Measurements from ENCODE around the gene LRRC28. TPM values are rescaled to one million over a fixed set of nuclear protein-coding genes. Genes with fewer than 3 reads are reported as not detected.
A peak's percentile ranks its signal among the peaks of the same experiment; 100 is the strongest.
"Not testable (repeated sequence)": the region's sequence is repeated elsewhere in the genome, so short reads cannot be mapped to it uniquely, and the experiment has no call there.

Gene LRRC28
- total RNA-seq, 1 donor from 2014 or later = 27.8 TPM

DNA sequence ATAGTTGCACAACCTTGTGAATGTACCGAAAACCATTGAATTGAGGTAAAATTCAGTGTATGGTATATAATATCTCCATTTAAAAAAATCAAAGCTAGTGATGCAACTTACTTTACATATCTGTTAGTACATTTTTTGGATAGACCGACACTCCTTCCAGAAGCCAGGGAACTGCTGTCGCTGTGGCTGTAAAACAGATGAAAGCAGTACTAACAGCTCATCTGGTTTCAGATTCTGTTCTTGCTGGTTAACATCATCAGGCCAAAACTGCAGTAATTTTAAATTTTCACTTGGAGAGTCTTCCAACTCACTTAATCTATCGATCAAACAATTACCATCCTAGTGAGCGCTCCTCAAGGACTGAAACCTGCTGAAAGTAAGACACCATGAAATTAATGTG lies 145.1 kb downstream of the LRRC28 start:
- DNase-seq (ENCODE audit: low read depth) = no peak

DNA sequence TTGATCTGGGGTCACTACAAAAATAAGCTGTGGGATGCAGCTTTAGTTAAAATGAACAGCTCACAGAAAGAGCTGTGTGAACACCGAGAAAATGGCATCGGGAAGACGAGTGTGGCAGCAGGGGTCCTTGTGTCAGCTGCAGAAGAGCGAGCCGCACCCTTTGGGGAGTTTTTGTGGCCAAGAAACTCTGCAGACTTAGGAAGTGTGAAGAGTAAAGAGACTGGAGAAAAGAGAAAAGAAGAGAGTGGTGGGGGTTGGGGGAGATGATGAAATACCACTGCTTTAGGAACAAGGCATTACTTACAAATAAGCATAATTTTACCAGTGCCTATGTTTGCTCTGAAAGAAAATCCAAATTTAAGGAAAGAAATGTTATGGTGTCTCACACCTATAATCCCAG lies 147.8 kb downstream of the LRRC28 start:
- no peak for DNase-seq (ENCODE audit: low read depth)

GRCh38 chr15:99399618-99400017 lies 148.3 kb downstream of the LRRC28 start:
- DNase-seq (ENCODE audit: low read depth) = peak; percentile 61

DNA sequence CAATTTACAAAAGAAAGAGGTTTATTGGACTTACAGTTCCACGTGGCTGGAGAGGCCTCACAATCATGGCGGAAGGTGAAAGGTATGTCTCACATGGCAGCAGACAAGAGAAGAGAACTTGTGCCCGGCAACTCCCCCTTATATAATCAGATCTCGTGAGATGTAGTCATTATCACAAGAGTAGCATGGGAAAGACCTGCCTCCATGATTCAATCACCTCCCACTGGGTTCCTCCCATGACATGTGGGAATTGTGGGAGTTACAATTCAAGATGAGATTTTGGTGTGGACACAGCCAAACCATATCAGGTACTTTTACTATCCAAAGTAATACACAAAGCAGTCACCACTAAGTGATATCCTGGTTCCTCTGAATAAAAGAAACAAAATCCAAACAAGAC lies 149.9 kb downstream of the LRRC28 start:
- not testable (repeated sequence) for DNase-seq (ENCODE audit: low read depth)

GRCh38 chr15:99402014-99402729 lies 150.9 kb downstream of the LRRC28 start:
- no peak for DNase-seq (ENCODE audit: low read depth)

- peak; percentile 61 for DNase-seq (ENCODE audit: low read depth)
These were observed 152.3 kb downstream of the LRRC28 start for GRCh38 chr15:99403597-99403996.

DNA sequence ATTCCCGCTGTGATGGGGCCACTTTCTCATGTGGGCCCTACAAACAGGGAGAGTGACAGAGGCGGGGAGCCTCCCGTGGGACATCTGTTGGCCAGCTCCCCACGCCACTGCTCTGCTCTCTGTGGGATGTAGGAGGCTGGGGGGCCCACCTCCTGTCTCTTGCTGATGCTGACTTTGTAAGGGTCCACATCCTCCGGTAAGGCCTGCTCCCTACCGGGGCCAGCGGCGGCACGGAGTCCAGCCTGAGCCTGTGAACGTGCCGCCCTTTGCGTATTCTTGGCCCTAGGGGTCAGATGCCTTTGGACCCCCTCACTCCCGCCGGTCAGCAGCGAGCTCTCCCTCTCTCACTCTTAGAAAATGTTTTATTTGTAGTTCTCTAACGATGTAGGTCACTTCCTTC lies 153.2 kb downstream of the LRRC28 start:
- DNase-seq (ENCODE audit: low read depth) = no peak

GRCh38 chr15:99406120-99406519 lies 154.8 kb downstream of the LRRC28 start:
- DNase-seq (ENCODE audit: low read depth) = no peak

GRCh38 chr15:99406716-99407487 lies 155.6 kb downstream of the LRRC28 start:
- no peak for DNase-seq (ENCODE audit: low read depth)

GRCh38 chr15:99407716-99408115 lies 156.4 kb downstream of the LRRC28 start:
- DNase-seq (ENCODE audit: low read depth) = no peak

DNA sequence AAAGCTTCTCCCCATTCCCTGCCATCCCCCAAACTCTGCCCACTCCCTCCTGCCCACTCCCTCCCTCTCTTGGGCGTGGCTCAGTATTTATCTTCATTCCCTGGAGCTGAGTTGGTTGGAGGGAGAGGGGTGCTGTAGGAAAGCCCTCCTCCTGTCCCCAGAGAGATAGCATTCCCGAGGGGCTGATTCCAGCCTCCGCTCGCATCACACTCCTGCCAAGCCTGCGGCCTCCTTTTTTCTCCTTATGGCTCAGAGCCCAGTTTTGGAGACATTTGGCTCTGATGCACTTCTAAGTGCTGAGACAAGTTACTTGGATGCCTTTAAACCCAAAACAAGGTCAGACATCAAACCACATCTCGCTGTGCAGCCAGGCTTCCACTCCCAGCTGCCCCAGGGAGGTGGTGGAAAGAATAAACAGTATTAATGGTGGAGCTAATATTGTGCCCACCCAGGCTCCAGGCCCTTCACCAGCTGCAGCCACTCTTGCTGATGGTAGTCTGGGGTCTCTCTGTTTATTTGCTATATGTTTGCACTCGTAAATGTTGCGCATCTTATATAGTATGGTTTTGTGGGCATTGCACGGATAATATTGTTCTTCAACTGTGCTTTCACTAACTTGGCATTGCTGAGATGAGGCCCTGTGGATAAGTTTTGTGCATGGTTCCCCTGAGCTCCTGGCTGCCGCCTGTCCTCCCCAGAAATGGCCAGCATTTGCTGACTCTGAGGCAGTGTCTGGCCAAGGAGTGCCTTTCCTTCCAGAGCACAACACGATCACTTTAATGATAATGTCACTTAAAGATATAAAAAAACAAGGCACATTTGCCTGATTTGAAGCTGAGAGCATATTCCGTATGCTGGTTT lies 157.2 kb downstream of the LRRC28 start:
- peak; percentile 37 for DNase-seq (ENCODE audit: low read depth)

DNA sequence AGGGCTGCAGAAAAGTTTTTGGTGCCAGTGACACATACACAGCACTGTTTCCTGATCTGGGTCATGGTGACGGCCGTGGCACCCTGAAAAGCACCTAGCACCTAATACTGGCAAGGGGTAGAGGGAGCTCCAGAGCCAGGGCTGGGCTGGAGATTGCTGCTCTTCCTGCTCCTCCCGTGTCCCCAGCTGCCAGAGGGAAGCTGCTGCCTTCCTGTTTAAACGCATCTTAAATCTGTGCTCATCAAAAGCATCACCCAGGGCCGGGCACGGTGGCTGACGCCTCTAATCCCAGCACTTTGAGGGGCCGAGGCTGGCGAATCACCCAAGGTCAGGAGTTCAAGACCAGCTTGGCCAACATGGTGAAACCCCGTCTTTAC lies 157.8 kb downstream of the LRRC28 start:
- DNase-seq (ENCODE audit: low read depth) = peak; percentile 58

GRCh38 chr15:99409560-99409959 lies 158.3 kb downstream of the LRRC28 start:
- no peak for DNase-seq (ENCODE audit: low read depth)

DNA sequence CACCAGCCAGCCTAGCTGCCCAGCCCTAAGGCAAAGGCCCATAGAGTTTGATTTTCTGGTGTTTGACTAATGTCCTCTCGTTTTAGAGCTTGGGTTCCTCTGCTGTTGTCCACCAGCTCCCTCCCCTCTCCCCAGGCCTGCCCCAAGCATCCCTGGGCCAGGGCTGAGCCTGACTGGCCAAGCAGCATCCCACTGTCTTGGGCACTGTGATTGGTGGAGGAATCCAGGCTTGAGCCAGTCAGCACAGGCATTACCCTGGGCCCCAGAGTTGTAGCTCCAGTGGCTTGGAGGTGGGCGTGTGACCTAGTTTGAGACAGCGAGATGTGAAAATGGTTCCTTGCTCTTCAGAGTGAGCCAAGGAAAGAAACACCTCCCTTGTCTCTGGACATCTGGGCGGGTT lies 159.2 kb downstream of the LRRC28 start:
- no peak for DNase-seq (ENCODE audit: low read depth)

GRCh38 chr15:99411234-99411633 lies 160.0 kb downstream of the LRRC28 start:
- no peak for DNase-seq (ENCODE audit: low read depth)

- DNase-seq (ENCODE audit: low read depth) = no peak
These were observed 160.8 kb downstream of the LRRC28 start for GRCh38 chr15:99412082-99412481.

GRCh38 chr15:99412626-99413025 lies 161.3 kb downstream of the LRRC28 start:
- no peak for DNase-seq (ENCODE audit: low read depth)

DNA sequence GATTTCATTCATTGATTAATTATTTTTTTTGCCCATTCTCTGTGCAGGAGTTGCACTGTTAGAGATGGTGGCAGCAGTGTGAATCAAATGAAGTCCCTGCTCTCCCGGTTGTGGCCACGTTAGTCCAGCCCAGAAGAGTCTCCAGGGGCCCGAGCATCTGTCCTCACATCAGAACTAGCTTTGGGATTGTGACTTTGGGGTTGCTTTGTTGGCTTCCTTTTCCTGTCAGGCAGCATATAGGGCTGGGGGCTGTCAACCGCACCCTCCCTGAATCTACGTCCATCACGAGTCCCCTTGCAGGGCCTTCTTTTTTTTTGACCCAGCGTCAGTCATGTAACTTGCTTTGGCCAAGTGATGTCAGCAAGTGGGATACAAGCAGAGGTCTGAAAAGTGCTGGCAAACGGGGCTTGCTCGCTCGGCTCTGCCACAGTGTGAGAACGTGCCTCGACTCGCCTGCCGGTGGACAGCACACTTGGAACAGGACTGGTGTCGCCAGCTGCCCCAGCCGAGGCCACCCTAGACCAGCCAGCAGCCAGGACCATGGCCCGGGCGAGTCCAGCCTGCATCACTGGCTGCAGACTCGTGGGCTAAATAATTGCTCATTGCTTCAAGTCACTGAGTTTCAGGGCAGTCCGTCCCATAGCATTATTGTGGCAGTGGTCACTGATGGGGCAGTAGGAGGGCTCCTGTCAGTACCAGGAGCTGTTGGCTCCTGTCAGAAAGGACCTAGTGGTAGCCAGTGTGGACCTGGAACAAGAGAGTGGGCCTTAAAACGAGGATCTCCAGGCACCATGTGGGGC lies 162.9 kb downstream of the LRRC28 start:
- DNase-seq (ENCODE audit: low read depth) = no peak

- peak; percentile 19 for DNase-seq (ENCODE audit: low read depth)
These were observed 163.8 kb downstream of the LRRC28 start for GRCh38 chr15:99414755-99415731.

All from renal cortical epithelial cell (primary cell).